Right lobe of liver (tissue), 4 donors: ENCODE data around the gene RPE.

Experiments
- POLR2A ChIP-seq: fragments of 450-650 bp; IDR thresholded peaks from one replicate; pipeline ENCODE4 v1.6.1; 2017; ENCODE audit warnings: antibody characterized with exemption, mild to moderate bottlenecking
- TF ChIP-seq, protein P1 (sequence below), 4 donors: fragments of 200-600 bp in 3 of 4; fragments of 450-650 bp in 1 of 4; IDR thresholded peaks; one replicate each; pipeline versions ENCODE4 v1.5.1 to v1.8.0; 2016 to 2022; ENCODE audit warnings: antibody characterized with exemption in 4 of 4, mild to moderate bottlenecking in 2 of 4
- donor health status: DM: no; HTN: no; CAD: no.
- donor health status: DM: no; HTN: no; CAD: no.
- donor health status: DM: no; HTN: yes; CAD: no.

GRCh38 chr2:210046851-210047500 lies 44.5 kb downstream of the RPE start:
- no peak for TF ChIP-seq POLR2A
- TF ChIP-seq, protein P1, sequence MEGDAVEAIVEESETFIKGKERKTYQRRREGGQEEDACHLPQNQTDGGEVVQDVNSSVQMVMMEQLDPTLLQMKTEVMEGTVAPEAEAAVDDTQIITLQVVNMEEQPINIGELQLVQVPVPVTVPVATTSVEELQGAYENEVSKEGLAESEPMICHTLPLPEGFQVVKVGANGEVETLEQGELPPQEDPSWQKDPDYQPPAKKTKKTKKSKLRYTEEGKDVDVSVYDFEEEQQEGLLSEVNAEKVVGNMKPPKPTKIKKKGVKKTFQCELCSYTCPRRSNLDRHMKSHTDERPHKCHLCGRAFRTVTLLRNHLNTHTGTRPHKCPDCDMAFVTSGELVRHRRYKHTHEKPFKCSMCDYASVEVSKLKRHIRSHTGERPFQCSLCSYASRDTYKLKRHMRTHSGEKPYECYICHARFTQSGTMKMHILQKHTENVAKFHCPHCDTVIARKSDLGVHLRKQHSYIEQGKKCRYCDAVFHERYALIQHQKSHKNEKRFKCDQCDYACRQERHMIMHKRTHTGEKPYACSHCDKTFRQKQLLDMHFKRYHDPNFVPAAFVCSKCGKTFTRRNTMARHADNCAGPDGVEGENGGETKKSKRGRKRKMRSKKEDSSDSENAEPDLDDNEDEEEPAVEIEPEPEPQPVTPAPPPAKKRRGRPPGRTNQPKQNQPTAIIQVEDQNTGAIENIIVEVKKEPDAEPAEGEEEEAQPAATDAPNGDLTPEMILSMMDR (IDR thresholded peaks at IDR 0.05), result no peak
